ENCODE measurements around the gene RTL1.
A peak's percentile ranks its signal among the peaks of the same experiment; 100 is the strongest.

The RTL1 gene

DNA sequence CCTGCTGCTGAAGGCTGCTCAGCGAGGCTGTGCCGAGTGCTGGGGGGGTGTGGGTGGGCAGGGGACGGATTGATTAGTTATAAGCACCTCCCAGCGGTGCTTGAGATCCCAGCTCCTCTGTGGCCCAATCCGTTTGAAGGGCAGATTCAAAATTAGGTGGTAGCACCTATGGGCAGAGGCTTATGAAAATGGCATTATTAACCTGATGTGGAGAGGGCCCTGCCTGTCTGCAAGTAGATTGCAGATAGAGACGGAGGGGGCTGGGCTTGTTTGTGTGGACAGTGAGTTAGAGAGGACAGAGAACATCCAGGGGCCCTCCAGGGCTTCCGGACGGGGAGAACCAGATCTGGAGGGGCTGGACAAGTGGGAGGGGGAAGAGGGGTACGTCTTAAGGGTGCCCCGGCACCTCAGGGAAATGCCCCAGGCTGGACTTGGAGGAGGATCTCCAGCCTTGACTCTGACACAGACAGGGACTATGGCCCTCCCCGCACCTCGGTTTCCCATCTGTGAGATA is at the start of gene RTL1:
TSS of gene RTL1 (minus strand) at position 51 of the 514 bp plus-strand sequence. CDS start 18,934 bp downstream, outside the sequence.
- no peak for DNase-seq

DNA sequence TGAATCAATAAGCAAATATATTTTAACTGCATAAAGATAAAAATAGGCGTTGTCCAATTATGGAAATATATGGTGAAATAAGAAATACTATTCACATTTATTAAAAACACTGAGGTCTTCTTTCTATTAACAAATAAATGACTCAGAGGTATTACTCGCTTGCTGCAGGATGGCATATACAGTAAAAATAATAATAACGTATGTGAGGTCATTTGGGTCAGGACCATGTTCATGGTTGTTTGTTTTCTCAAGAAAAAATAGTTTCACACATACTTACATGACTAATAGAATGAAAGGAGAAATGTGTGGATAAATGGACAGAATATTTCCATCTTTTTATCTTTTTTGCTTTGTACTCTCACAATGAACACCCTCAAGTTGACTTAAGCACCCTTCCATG is 46.5 kb upstream of the RTL1 start:
- no peak for DNase-seq

DNA sequence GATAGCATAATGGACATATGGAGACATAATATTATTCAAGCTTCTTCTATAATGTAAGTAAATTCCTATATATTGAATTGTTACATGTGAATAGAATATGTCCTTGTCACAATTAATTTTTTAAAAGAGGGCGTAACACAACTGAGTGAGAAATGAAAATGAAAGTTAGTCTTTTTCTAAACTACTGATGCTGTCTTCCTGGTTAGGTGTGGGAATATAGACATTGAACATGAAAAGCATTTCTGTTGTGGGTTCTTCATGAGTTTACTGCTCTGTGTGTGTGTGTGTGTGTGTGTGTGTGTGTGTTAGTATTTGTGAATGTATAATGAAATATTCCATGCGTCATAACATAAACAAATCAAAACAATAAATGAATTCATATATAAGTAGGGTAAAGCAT is 40.5 kb upstream of the RTL1 start:
- no peak for DNase-seq

DNA sequence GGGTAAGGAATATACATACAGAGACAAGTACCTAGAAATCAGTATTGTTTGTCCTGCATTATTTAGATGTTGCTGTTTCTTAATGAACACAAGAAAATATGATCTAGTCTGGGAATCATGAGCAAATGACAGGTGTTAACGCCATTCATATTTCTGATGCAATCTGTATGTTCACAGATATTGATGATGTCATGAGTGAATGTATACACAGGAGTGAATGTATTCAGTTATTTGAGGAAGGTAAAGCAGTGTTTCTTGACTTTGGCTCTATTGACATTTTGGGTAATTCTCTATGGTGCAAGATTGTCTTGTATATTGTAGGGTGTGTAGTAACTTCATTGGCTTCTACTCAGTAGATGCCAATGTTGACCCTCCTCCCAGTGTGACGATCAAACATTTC is 26.7 kb upstream of the RTL1 start:
- DNase-seq, result no peak

DNA sequence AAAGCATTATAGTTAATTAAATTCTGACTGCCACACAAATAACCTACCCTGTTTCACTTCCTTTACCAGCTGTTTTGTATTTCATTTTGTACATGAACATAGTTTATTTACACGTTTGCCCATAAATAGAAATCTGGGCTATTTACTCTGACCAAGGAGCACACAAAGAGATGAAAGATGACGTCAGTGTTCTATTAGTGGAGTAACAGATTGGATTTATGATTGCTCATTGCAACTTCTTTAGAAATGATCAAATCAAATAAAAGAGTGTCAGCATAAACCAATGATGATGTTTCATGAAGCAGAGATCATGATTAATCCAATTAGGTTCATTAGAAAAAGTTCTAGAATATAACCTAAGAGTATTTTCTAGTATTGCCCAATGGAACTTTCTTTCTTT is 12.0 kb upstream of the RTL1 start:
- no peak for DNase-seq

DNA sequence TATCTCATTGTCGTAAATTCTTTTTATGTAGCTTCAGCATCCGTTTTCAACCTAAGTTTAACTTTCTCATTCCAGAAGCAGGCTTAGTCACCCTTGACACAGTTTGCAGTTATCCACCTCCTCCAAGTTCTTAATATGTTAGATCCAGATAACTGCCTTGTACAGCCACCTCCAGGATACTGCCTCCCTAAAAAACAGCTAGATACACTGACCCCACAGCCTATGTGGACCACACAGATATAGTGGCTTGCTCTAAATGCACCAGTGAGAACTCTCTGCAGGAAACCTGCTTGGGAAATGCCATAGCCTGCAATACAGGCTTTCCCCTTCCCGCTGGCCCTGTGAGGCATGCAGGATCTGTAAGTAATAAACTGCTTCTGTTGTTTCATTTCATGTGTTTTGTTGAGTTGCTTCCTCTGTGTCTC is 11.1 kb upstream of the RTL1 start:
- DNase-seq, result no peak

DNA sequence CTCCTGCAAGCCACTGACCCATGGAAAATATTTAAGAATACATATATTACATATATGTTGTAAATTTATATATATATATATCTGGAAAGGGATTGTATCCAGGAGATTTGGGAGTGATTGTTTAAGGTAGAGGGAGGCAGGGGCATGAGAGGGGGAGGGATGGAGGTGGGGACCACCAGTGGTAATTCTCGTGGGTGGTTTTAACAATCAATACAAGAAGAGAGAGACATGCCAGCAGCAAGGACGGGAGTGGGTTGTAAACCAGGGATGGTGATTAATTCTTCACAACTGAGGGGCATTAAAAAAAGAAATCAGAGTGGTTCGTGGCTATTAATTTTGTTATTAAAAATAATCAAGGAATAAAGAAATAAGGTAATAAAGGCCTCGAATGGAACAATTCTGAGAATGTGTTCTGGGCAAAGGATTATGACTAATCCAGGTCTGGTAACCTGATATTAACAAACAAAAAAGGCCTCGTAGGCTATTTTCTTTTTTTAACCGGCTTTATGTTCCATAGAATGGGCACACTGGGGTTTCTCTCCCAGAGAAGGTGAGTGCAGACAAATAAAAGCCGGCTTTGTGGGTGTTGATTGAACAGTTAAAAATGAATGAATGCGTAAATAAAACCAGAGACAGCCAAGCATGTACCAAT is 8.3 kb upstream of the RTL1 start:
- DNase-seq, result no peak

DNA sequence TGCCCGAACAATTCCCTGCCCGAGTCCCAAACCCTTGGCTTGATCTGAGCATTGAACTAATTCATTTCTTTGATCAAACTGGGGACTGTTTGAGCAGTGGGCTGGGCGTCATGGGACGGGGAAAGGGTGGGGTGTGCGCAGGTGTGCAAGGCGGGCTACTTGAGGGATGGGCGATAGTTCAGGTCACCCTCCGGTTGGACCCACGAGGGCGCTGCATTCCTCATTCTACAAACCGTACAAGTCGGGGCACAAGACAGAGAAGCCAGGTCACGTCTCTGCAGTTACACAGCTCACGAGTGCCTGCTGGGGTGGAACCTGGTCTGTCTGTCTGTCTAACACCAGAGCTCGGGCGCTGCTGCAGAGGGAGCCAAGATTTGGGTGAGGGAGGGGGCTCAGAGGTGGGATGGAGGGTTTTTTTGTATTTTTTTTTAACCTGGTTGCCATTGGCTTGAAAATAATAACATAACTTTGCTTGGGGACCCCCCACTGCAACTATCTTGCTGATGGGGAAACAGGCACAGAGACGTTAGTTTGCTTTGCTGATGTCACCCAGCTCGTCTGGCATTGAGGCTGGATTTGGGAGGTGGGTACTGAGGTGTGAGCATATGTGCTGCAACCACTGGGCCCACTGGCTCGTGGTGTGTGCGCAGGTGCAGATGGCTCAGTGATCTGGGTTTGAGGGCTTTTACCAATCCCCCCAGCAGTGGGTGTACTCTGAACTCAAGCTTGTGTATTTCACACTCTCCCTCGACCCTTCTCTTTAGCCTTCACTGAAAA is 7.6 kb upstream of the RTL1 start:
- no peak for DNase-seq

DNA sequence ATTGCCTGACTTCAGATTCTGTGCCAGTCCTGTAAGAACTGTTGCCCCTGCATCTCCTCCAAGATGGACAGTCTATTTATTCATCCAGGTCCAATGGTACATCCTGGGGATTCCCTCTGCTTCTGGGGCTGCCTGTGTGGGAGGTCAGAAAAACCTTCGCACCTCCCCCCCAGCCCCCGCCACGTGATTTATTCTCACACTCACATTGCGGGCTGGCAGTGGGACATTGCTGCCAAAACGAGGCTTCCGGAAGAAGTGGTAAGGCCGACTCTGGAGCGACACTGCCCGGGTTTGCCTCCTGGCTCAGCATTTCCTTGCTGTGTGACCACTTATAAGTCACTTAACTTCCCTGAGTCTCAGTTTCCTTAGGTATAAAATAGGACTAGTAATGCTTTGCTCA is 5.9 kb upstream of the RTL1 start:
- DNase-seq, result no peak

DNA sequence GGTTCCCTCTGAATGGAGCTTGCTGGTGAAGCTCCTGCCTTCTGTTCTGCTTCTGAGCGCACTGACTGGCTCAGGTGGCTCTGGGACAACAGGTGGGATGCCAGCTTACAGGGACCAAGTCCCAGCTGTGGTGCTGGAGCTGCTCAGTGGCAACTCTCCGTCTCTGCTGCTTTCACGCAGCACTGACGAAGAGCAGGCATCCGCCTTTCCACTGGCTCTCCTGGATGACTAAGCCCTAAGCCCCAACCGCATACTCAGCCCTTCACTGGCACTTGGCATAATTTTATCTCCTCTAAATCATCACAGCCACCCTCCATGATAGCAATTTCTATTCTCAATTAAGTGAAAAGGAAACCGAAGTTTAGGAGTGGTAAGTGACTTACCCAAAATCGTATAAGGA is 3.7 kb upstream of the RTL1 start:
- no peak for DNase-seq

DNA sequence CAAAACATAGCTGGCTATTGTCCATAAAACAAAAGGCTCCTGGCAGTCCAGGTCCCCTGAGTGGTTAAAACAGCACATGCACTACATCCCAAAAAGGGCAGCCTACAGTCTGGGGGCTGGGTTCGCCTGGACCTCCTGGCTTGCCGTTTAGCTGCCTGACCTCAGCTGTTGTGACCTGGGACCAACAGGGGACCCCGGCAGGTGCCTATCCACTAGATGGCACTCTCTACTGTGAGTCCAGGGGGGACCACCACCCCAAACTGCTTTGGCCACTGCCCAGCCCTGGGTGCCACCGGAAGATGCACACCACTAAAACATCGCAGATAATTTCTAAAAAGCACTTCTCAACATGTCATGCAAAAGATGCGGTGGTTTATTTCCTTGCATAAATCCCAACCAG is 2.9 kb upstream of the RTL1 start:
- DNase-seq, result no peak

DNA sequence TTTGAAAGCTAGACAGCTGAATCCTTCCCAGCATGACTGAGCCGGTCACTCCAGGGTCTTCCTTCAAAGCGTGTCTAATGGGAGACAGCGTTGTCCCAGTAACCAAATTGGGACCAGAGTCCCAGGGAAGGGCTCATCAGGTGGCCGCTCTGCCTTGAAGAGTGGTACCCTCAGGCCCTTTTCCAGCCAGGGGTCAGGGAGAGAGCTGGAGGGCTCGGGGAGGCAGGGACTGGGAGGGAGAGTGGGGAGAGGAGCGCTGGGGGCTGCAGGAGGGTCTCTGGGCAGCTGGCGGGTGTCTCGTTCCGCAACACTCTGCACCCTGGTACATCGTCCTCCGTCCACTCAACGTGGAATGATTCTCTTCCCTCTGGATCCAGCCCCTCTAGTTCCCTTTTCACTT is 1.6 kb upstream of the RTL1 start:
- DNase-seq, result no peak

DNA sequence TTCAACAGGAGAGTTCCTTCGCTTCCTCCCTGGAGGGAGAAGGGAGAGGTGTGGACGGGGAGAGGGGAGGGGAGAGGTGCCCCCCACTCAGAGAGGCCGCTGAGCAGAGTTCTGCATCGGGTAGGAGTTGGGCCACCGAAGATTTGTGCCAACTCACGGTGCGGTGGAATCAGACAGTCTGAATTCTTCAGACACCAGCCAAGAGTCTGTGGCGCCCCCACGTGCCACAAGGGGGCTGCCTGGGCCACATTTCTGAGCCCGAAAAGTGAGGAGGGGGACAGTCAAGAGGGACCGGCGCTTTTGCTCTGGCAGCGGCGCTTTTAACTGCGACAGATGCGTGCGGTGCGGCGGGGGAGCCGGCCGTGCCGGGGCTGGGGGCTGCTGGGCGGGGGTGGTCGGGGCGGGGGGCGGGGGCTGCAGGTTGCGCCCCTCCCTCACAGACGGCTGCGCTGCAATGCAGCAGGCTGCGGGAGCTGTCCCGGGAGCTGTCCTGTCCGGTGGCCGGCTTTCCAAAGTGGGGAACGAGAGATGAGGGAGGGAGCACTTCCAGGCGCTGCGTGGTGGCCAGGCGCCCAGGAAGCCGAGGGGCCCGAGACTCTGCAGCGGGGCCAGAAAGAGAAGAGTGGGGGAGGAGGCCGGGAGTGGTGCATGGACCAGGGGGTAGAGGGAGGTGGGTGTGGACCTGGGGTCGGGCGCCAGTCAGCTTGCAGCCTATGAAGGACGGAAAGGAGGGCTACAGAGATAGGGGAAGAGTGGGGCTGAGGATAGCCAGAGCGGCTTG is 975 bp upstream of the RTL1 start:
- DNase-seq, result no peak

DNA sequence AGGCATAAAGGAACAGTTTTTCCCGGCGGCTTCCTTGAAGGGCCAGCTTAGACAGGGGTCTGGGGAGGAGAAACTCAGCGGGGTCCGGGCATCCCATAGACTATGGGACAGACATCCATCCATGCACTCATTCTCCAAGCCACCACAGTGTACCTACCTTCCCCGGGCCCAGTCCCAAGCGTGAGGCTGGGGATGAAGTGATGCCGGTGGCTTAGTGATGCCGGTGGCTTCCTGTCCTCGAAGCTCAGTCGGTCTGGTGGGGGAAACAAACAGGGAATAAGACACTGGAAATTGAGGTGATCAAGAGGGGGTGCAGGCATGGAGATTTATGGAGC is 421 bp downstream of the RTL1 start:
- DNase-seq, result no peak

DNA sequence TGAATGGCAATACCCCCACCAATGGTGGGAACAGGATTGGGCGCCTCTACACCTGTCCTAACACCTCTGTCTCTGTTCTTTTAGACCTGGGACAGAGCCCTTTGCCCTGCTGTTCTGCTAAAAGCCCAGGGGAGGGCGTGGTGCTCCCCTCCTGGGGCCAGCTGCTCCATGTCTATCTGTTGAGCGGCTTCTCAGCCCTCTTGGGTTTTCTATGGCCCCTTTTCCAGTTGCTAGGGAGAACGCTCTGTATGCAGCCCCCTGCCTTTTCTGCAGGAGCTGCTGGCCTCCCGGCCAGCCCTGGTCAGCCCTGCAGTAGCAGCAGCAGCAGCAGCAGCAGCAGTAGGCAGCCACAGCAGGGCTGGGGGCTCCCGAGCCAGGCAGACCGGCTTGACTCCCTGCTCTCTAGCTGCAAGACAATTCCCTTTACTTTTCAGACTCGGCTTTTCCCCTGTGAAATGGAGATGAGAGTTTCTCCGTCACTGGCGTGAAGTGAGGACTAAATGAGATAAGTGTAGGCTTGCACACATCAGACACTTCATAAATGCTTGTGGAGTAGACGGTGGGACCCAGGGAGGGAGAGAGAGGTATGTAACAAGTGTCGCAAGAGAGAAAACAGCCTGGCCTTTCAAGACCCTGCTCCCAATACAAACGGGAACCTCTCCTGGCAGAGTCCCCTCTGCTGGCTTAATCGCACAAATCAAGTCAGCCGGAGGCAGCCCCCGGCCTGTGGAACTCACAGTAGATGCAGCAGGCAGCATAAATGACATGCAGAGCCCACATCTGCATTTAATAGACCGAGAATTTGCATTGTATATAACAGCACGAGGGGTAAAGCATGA is 1.0 kb downstream of the RTL1 start:
- DNase-seq, result no peak

DNA sequence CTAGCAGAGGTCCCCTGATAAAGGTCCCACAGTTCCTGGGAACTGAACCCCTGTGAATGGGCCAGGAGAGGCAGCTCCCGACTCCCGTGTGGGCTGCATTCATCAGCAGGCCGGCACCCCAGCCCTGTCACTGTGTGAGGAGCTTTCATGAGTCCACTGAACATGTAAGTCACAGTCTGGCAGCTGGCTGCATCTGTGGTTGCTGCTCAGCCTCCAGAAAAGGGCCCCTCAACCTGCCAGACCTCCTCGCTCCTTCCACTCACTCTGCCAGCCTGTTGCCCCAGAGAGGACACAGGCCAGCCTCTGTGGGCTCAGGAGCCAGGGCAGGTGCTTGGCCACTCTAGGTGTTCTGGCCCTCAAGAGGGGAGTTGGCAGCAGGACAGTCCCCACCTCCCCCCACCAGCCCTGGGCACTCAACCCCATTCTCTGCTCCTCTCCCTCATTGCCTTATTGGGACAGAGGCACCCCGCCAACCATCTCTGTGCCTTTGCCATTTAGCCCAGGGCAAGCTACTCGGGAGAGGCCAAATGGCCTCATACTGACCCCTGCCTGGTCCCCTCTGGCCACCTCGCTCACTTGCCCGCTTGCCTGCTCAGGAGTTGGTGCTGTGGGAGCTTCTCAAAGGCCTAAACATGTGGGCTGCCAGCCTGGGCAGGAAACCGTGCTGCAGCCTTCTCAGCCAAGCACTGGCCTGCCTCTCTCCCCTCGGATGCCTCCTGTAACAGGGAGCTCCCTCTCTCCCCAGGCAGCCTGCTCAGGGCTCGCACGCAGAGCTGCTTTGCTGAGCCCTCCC is 1.9 kb downstream of the RTL1 start:
- no peak for DNase-seq

DNA sequence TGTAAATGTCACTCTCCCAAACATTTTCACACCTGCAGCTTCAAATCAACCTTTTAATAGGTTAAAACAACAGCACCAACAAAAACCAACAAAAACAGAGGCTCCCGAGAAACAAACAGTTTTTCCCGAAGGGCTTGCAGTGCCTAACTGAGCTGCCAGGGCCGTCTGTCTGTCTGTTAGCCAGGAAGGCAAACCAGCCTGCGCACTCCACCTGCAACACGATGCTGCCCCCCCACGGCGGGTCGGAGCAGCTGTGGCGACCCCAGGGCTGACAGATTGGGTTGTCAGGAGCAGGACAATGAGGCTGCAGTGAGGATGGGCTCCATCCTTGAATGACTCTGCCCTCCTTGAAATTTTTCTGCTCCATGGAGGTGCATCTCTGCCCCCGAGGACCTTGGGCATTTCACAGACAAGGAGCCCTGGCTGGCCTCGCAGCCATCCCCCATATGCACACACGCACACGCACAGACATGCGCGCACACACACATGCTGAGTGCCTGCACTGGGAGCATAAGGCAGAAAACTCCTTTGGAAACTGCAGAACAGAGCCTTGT is 2.6 kb downstream of the RTL1 start:
- DNase-seq, result no peak

DNA sequence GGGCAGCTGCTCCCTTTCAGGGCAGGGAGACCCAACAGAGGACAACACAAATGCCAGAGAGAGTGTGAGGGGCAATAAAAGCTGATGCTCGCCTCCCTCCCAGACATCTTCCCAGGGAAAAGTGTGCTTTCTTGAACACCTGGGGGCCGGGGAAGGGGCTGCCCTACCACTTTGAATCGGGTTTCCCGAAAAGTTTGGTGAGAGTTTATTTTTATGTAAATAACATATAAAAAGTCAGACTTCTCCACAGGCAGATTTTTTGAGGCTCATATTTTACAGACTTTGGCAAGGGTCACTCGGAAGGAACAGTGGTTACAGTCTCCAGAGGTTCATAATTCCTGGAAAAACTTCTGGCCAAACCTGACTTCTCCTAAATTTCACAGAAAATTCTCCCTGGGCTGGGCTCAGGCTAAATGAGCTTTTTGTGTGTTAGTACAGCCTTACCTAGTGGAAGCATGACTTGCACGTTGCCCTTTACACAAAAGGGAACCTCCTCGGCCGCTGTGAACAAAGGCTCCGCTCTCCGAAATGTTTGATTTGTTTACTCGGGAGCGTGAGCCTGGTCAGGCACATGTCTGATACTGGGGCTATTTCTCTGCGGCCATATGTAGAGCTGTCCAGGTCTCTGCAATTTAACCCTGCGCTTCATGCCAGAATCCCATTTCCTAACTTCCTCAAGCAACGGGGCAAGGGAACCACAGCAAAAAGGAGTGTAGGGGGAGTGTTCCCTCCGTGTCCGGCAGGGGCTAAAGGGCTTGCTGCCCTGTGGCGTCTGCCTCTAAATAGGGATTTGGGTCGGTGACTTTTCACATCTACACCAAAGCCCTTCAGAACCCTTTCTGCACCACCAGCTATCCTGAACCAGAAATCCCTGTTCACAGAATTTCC is 3.4 kb downstream of the RTL1 start:
- peak; percentile 79 for DNase-seq

DNA sequence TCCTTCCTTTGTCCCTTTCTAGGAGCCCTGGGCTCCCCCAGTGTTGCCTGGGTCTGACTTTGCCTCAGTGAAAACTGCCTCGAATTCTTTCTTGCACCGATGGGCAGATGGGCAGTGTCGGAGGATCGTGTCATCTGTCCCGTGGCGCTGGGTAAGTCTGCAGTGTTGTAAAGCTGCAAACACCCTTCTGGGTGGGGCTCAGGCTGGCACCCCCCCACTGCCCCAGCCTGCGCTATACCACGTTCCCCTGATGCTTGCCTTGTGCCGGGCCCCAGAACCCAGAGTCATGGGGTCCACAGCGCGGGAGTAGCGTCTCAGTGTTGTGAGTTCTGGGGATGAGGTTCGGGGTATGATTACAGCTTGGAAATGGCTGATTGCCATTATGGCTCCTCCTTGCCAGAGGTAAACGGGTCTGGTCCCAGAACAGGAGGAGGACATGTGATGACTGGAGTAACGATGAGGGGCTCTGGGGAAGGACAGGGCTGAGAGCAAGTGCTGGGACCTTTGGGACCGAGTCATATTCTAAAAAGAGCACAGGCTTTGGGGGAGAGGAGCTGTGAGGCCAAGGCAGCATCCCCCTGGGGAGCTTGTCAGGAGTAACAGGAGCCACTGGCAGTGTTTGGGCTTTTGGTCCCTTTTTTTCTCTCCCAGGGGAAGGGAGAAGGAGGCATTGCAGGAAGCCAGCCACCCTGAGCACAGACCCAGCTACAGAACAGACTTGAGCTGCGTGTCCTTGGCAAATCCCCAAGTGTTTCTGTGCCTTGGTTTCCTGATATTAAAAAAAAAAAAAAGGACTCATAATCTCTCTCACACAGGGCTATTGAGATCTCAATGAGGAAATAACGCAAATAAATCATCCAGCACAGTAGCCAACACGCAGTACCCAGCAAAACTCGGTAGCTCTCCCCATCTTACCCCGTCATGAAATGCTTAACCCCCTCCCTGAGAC is 4.3 kb downstream of the RTL1 start:
- no peak for DNase-seq
